Measurements from ENCODE around the gene COL19A1.

COL19A1 gene

DNA sequence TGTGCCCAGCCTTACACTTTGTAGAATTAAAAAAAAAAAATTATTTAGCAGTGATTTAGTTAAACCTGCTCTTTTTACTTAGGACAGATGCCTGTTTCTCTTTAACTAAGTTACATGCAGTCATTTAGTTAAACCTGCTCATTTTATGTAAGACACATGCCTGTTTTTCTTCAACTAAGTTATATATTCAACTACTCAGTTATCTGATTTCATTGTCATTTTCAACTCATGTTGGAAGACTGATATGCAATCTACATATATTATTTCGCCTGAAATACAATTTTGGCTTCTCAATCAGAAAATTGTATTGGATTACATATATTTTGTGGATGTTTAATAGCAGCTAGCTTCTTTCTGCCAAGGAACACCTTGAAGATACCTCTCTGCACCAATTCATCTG is 171.1 kb downstream of the COL19A1 start:
- TF ChIP-seq, protein P1, sequence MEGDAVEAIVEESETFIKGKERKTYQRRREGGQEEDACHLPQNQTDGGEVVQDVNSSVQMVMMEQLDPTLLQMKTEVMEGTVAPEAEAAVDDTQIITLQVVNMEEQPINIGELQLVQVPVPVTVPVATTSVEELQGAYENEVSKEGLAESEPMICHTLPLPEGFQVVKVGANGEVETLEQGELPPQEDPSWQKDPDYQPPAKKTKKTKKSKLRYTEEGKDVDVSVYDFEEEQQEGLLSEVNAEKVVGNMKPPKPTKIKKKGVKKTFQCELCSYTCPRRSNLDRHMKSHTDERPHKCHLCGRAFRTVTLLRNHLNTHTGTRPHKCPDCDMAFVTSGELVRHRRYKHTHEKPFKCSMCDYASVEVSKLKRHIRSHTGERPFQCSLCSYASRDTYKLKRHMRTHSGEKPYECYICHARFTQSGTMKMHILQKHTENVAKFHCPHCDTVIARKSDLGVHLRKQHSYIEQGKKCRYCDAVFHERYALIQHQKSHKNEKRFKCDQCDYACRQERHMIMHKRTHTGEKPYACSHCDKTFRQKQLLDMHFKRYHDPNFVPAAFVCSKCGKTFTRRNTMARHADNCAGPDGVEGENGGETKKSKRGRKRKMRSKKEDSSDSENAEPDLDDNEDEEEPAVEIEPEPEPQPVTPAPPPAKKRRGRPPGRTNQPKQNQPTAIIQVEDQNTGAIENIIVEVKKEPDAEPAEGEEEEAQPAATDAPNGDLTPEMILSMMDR (IDR thresholded peaks at IDR 0.05; ENCODE audit: extremely low read depth, insufficient read depth, missing control alignments) = no peak
- in situ Hi-C loops (cut with MboI; ENCODE audit: low pct_unique_long_range_greater_than_20kb, low sequenced_read_pairs, unreplicated experiment) = no loop called here
- no peak for DNase-seq (ENCODE audit: low spot score)

DNA sequence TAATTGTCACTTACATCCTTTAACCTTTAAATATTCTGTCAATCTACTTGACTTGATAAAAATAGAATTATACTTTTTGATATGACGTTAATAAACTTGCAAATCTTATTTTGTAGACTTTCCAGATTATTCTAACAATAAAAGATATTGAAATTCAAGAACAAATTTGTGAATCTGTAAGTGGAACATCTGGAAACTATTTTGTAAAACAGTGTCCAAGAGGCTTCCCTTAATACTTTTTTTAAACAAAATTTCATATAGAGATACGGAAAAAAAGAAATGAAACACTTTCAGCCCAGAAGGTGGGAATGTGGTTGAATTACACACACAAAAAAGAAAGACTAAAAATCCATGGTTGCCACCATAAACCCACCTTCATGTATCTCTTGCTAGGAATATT is 174.4 kb downstream of the COL19A1 start:
- DNase-seq (ENCODE audit: low spot score) = no peak
- TF ChIP-seq, protein P1 (IDR thresholded peaks at IDR 0.05; ENCODE audit: extremely low read depth, insufficient read depth, missing control alignments) = no peak
- in situ Hi-C loops (cut with MboI; ENCODE audit: low pct_unique_long_range_greater_than_20kb, low sequenced_read_pairs, unreplicated experiment) = no loop called here

DNA sequence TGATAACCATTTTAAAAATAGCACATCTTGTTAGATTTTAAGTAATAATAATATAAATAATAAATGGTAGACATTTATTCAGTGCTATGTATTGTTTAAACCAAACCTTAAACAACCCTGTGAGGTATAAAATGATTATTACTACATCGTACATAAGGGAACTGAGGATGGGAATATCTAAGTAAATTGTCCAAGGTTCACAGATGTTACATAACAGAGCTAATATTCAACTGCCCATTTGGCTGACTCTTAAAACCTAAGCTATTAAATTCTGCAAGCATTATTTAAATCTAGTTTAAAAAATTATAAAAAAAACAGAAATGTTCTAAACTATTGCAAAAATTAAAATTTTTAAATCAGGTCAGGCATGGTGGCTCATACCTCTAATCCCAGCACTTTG is 175.1 kb downstream of the COL19A1 start:
- TF ChIP-seq, protein P1 (IDR thresholded peaks at IDR 0.05; ENCODE audit: extremely low read depth, insufficient read depth, missing control alignments) = no peak
- in situ Hi-C loops (cut with MboI; ENCODE audit: low pct_unique_long_range_greater_than_20kb, low sequenced_read_pairs, unreplicated experiment) = no loop called here
- DNase-seq (ENCODE audit: low spot score) = no peak

DNA sequence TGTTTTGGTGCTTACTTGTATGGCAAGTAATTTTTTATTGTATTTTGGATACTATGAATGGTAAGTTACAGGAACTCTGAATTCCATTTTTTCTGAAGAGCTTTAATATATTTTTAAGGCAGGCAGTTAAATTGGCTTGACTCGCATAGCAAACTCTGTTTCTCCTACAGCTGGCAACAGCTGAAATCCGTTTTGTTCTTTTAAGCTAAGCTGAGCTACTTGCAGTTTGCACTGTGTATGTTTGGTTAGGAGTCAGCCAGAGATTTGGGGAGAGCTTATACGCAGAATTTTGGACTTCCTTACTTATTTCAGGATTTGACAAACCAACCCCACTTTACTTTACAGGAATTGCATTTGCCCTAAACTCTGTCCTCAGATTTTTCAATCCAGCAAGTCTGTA is 179.1 kb downstream of the COL19A1 start:
- in situ Hi-C loops (cut with MboI; ENCODE audit: low pct_unique_long_range_greater_than_20kb, low sequenced_read_pairs, unreplicated experiment) = no loop called here
- DNase-seq (ENCODE audit: low spot score) = no peak
- TF ChIP-seq, protein P1 (IDR thresholded peaks at IDR 0.05; ENCODE audit: extremely low read depth, insufficient read depth, missing control alignments) = no peak

DNA sequence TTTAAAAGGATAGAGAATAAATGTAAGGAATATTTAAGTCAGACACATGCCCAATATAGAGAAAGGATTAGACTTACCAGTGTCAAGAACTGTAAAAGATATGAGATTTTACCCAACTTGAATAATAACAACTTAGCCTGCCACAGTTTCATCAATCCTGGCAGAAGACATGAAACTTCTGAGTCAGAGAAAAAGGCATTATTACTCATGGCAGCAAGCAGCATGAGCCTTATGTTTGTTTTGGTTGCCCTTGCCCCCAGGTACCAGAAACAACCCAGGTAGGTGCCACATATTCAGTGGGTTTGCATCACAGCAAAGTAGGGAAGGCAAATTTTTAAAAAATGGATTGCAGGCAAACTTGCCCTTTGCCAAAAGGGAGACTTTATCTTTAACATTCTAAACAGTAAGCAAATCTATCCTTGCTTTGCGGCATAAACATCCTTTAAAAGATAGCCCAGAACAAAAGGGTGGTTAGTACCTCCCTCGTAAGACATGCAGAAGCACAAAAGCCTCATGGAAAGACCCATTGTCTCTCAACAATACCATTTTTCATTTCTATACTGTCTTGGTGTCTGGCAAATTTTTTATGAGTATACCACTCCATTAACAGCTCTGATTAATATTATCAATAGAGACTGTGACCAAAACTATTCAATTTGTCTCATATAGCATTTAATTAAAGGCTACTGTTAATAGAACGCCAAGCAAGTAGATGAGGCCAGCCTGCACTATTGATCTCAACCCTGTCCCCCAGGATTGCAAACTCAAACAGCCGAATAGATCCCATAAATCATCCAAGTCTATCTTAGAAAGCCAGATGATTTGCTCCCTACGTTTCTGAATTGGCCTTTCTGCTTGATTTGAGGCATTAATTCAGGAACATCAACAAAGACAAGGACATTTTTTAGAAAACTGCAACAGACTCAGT is 185.1 kb downstream of the COL19A1 start:
- no peak for DNase-seq (ENCODE audit: low spot score)
- TF ChIP-seq, protein P1 (IDR thresholded peaks at IDR 0.05; ENCODE audit: extremely low read depth, insufficient read depth, missing control alignments) = no peak
- in situ Hi-C loops (cut with MboI; ENCODE audit: low pct_unique_long_range_greater_than_20kb, low sequenced_read_pairs, unreplicated experiment) = no loop called here

DNA sequence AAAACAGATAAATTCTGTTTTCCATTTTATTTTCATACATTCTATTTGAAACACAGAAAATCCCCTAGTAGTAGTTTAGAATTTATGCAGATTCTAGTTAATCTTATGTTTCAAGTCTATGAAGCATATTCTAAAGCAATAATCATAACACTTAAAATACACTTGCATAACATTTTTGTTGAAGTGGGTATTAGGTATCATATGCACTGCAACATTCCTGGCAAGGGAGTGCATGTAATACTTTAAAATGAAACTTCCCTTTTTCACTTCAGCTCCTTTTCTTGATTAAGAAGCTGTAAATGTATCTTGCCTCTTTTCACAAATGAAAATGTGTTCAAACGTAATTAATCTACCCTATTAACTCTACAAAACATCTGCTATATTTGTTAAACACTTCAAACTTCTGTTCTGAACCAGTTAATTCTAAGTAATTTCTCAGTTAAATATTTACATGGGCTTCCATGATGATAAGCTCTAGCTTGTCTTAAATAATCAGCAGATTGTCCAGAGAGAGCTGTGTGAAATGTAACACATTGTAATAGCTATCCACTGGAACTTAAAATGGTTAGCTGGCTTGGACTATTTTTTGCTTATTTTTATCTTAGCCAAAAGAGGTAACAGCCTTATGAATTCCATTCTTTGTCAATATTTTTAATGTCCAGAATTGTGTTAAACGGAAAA is 192.8 kb downstream of the COL19A1 start:
- in situ Hi-C loops (cut with MboI; ENCODE audit: low pct_unique_long_range_greater_than_20kb, low sequenced_read_pairs, unreplicated experiment) = no loop called here
- no peak for DNase-seq (ENCODE audit: low spot score)

More for the DNA sequence above, 192.8 kb downstream of the COL19A1 start:
- TF ChIP-seq, protein P1 (IDR thresholded peaks at IDR 0.05; ENCODE audit: extremely low read depth, insufficient read depth, missing control alignments) = no peak

Measured in GM13977 (cell line).